HG02938 (cell line): ENCODE results near the gene KCNN2.

ENCODE experiments used
- ATAC-seq: cut with Tn5 transposase; IDR thresholded peaks from one replicate; pipeline ENCODE4 v1.9.1; 2021; ENCODE audit warnings: mild to moderate bottlenecking, moderate library complexity; ENCODE audit not compliant: unreplicated experiment

Gene KCNN2

DNA sequence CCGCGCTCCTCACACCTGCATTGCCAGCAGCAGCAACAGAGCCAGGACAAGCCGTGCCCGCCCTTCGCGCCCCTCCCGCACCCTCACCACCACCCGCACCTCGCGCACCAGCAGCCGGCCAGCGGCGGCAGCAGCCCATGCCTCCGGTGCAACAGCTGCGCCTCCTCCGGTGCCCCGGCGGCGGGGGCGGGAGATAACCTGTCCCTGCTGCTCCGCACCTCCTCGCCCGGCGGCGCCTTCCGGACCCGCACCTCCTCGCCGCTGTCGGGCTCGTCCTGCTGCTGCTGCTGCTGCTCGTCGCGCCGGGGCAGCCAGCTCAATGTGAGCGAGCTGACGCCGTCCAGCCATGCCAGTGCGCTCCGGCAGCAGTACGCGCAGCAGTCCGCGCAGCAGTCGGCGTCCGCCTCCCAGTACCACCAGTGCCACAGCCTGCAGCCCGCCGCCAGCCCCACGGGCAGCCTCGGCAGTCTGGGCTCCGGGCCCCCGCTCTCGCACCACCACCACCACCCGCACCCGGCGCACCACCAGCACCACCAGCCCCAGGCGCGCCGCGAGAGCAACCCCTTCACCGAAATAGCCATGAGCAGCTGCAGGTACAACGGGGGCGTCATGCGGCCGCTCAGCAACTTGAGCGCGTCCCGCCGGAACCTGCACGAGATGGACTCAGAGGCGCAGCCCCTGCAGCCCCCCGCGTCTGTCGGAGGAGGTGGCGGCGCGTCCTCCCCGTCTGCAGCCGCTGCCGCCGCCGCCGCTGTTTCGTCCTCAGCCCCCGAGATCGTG, 517 bp downstream of the KCNN2 start:
- ATAC-seq, result no peak

DNA sequence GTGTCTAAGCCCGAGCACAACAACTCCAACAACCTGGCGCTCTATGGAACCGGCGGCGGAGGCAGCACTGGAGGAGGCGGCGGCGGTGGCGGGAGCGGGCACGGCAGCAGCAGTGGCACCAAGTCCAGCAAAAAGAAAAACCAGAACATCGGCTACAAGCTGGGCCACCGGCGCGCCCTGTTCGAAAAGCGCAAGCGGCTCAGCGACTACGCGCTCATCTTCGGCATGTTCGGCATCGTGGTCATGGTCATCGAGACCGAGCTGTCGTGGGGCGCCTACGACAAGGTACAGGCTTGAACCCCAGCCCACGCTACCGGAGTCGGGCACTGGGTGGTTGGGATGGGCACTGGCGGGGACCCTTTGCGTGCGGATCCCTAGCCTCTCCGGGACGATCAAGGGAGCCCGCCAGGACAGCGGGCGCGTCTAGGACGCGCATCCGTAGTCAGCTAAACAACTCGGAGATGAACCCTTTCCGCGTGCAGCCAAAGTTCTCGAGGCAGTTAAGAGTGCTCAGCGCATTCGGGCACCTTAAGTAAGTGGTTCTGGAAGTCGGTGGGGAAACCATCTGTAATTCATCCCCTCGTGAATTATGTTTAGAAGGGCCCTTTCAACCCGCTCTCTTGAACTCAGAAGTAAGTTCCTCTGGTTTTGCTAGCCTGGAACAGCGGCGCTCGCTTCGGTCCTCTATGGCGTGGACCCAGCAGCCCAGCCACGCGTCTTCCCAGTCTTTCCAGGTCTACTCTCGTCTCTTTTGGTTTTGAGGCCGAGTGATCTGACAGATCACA, 1.3 kb downstream of the KCNN2 start:
- no peak for ATAC-seq

DNA sequence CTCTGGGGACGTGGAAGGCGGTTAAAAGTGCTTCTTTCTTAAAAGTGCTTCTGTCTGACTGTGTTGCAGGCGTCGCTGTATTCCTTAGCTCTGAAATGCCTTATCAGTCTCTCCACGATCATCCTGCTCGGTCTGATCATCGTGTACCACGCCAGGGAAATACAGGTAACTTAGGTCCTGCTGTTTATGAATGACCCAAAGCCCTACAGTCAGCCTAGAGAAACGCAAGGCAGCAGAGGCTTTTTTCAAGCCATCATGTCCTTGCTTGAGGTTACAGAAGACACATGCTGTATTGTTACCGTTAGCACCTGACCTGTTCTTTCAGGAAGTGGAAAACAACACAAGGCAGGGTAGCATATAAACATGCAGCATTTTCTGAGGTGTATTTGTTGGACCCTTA, 2.0 kb downstream of the KCNN2 start:
- ATAC-seq, result no peak

DNA sequence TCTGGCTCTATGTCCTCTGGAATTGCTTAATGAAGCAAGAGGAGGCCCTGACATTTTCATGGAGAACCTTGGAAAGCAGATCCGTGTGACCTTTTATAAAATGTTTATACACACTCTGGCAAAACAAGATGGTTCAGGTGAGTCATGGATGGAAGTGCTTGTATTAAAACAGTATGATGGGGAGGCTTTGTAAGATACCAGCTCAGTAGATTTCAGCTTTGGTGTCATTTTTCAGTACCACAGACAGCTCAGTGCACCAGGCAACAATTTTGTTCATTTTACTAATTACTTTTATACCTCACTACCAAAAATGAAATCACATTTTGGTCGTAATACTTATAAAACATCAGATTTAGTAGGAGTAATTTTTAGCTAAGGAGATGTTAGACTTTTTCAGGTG, 5.2 kb downstream of the KCNN2 start:
- no peak for ATAC-seq

DNA sequence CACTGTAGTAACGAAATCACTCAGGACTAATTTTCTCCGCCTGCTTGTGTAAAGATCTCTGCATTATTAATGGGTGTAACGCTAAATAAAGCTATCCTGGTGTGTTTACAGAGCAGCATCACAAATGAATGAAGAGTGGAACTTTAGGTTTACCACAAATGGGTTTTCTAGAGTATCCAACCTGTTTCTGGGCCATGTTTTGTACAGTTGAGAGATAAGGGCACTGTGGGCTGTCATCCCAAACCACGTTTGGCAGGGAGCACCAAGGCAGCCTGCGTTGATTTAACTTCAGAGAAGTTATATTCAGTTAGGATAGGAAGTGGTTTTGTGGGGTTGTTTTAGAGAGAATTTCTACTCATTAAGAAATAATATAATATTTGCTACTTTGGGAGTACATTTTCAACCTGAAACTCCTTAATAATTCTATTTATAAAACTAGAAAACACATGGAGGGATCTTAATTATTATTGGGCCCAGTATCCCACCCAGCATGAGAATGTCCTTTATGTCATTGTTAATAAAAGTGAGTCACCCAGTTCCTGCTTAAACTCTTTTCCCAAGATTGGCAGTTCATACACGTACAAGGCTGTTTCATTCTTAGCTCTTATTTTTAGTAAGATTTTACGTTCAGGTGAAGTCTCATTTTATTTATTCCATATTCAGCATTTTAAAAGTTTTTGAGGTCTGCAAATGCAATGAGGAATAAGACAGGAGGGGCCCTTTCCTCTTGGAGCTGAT, 8.0 kb downstream of the KCNN2 start:
- ATAC-seq, result no peak

DNA sequence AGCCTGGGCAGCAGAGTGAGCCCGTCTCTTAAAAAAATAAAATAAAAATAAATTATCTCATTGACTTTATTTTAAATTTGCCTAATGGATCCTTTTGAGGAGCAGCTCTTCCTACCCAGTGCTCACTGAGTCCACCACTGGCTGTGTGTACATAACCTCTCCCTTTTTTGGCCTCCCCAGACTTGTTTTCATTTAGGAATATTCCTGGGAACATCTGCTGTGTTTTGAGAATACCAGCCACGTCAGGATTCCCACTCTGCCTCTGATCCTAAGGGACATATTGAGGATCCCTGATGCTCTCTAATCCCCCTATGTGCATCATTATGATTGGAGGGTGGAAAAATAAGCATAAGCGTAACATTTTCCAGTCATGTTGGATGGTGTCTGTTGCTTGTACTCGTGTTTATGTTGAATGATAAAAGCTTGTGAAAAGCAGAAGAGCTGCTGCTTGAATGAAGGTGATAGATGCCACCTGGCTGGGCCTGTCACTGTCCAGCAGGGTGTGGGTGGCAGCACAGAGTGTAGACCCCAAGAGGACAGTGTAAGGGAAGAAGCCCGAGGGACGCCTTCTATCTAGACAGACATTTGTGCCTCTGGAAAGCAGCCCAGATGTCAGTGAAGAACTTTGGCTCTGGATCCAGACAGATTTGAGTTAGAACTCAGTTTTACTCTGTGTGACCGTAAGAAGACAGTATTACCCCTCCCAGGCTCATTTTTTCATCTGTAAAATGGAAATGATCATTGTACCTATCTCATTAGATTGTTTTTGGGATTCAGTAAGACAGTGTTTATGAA, 15.4 kb downstream of the KCNN2 start:
- ATAC-seq, result no peak

DNA sequence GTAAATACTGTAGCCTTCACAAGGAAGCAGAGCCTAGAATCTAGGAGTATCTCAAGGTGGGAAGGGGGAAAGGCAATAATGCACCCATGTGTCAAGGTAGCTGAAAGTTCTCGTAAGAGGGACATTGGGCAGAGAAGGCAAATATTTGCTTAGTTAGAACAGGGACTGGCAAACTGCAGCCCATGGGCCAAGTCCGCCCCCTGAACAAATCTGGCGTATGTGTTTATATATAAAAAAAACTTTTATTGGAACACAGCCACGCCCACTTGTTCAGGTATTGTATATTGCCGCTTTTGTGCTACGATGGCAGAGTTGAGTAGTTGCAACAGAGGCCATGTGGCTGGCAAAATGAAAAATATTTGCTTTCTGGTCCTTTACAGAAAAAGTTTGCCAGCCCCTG, 16.1 kb downstream of the KCNN2 start:
- no peak for ATAC-seq

DNA sequence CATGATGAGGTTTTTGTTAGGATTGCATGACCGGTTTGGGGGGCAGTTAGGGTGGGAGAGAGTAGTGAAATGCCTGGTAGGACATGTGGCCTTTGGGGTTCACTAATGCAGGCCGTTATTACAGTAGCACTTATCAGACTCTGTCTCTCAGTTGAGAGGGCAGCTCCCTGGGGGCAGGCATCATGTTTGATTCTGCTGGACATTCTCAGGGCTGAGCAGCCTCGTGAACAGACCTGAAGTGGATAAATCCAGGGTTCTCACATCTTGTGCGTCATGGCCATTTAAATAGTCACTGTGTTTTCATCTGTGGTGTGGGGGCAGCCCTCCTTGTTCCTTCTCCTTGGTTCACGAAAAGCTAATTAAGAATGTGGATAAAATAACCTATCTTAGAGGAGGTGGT, 18.9 kb downstream of the KCNN2 start:
- no peak for ATAC-seq

DNA sequence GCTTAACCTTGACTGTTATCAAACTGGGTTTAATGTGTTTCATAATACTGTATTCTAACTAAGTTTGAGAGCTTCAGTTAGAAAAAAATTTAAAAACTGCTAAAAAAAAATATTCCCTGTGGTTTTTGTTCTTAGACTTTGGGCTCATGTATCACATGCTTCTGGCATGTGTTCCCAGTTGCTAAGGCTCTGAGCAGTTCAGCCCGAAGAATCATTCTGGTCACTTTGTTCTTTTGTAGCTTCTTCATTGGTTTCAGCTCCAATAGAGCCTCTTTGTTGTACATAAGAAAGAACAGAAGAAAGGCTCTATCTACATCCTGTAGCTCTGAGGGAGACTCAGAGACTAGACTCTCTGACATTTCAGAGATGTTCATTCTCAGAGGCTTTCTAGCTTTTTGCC, 25.6 kb downstream of the KCNN2 start:
- ATAC-seq, result no peak

DNA sequence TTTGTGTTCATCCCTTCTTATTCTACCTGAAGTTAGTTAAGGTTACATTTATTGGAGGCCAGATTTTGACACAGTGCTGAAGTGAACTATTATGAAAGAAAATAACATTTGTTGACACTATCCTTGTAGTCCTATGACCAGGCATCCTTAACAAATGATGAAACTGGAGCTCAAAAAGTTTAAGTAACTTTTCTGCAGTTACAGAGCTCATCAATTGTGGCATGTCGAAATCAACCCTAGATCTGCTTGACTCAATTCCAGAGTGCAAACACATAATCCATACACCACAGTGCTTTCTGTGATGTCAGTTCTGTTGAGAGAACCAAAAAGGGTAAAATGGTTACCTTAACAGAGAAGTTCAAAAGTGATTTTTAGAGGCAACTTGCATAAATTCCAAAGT, 28.6 kb downstream of the KCNN2 start:
- no peak for ATAC-seq

DNA sequence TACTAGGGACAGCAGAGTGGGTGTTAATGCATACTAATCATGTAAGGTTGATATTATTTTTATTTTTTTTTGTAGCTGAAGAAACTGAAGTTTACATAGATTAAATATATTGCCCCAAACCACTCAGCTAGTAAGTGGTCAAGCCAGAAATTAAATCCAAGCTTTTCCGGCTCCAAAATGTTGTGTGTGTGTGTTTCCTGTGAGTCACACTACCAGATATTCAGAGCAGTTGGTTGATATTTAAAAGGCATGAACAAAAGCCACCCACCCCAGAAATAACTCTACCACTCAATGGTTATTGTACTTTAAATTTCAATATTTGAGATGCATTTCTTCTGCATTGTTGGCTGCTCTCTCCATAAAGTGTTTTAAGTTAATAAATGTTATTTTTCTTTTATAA, 29.5 kb downstream of the KCNN2 start:
- ATAC-seq, result no peak

DNA sequence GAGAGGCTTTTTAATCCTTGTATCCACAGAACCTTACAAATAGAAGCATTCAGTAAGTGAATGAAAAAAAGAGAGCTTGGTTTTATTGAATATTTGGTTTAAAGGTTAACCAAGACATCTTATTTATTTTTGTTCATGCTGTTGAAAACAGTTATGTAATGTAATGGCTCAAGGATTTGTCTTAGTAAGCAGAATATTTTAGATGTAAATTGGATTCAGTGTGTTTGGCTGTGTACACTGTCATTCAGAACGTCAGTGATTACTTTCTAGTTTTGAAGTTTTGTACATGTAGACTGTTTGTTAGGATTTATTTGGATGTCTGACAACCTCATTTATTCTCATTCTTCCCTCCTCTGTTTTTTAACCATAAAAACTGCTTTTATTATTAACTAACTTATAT, 31.3 kb downstream of the KCNN2 start:
- no peak for ATAC-seq

DNA sequence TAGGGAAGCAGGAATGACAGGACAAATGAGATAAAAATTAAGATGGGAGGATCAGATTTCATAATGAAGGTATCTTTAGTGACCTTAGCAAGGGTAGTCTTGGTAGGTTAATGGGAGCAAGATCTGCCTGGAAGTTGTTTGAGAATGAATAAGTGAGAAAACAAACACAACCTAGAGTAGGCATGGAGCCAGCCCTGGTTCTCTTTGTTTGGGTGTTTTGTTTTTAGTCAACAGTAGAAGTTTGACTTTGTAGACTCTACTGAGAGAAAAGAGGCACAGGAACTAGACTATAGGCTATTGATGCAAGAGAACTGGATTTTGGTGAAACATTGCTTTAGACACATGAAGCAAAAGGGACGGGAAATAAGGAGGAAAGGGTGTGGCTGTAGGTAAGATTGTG, 40.3 kb downstream of the KCNN2 start:
- ATAC-seq, result no peak

DNA sequence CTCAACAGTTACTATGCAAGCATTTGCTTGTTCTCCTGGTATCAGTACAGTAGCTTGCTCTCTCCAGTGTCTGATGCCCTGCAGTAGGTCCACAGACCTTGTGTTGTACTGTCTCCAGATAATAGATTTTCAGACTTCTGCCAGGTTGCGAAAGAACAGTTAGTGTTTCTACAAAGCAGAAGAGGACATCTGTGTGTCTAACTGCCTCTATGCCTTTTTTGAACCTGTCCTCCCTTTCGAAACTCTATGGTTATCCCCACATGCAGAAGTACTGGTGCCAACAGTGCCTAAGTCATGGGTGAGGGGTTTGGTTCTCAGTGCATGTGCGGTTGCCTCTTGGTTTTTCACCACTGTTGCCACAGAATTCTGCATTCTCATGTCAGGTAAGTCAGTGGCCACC, 45.9 kb downstream of the KCNN2 start:
- no peak for ATAC-seq

DNA sequence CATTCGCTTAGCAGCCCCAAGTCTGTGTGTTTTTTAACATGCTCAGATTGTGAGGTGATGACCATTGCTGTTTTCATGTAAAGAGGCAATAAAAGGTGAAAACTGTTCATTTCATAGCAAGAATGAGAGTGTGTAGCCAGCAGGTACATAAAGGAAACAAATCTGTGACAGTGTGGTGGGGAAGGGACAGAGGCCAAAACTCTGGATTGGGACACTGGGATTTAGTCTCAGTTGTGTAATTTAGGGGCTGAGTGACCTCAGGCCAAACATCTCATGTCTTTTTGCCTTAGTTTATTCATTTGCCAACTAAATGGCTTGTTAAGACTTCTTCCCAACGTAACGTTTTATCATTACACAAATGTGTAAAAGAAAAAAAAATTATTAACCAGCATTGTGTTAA, 47.0 kb downstream of the KCNN2 start:
- no peak for ATAC-seq

DNA sequence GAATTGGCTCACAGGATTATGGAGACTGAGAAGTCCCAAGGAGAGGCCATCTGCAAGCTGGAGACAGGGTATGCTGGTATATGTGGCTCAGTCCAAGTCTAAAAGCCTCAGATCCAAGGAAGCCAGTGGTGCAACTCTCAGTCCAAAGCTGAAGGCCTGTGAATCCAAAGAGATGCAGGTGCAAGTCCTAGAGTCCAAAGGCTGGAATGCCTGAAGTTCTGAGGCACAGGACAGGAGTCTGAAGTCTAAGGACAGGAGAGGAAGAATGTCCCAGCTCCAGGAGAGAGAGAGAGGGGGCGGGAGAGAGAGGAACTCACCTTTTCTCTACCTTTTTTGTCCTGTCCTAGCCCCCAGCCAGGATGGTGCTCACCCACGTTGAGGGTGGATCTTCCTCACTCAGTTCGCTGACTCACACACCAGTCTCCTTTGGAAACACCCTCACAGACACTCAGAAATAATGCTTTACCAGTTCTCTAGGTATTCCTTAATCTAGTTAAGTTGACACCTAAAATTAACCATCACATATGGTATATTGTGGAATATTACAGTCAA, 49.6 kb downstream of the KCNN2 start:
- ATAC-seq, result no peak

DNA sequence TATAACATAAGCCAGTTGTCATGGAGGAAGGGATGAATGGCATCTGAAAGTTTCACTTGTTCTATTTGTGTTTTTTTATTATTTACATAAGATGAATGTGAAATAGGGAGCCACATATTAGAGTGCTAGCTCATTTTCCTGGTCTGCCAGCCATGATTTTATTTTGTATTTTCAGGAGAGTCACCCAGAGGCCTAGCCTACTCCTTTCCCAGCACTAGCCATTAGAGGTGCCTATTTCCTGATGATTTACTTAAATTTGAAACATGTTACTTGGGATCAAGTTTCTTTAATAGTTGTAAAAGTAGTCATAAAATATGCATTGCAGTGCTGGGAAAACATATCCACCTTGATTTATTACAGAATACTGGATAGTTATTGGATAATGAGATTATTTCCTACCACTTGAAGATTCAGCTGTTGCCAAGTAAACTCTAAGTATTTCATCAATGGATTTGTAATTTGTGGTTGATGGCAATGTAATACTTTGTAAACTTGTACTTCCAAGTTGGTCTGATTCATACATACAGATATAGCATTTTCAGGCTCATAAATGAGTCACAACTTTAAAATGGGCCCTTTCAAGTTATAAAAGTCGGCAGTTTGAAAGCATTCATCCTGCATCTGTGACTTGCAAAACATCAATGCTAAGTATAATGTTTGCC, 50.8 kb downstream of the KCNN2 start:
- ATAC-seq, result no peak

DNA sequence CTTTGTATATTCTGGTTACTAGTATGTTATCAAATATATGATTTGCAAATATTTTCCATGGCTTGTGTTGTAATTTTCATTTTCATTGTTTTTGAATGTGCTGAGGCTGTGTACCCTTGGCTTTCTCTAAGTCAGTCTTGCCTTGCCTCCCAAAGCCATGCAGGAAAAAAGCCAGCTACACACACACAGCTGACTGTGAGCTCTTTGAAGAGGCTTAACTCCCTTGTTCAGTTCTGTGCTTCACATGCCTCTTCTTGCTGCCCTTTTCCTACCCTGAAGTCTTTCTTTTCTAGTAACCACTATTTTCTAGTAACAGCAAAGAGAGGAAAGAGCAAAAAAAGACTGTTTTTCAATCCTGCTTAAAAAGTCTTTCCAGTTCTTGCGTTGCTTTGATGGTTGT, 53.9 kb downstream of the KCNN2 start:
- ATAC-seq, result no peak

DNA sequence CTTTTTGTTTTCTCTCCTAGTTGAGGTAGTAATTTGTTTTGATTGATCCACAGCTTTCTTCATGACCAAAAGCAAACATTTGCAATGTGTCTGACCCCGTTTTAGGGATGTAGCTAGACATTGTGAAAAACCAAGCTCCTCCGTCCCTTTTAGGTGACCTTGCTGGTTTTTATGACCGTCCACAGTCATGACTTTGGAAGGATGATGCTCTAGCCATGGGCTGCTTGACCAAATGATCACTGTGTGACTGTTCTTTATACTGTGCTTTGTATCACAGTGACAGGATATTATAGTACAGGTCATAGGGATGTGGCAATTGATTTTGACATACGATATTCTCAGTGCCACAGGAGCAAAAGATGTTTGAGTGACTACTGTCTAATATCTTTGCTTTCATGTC, 54.4 kb downstream of the KCNN2 start:
- ATAC-seq, result no peak

DNA sequence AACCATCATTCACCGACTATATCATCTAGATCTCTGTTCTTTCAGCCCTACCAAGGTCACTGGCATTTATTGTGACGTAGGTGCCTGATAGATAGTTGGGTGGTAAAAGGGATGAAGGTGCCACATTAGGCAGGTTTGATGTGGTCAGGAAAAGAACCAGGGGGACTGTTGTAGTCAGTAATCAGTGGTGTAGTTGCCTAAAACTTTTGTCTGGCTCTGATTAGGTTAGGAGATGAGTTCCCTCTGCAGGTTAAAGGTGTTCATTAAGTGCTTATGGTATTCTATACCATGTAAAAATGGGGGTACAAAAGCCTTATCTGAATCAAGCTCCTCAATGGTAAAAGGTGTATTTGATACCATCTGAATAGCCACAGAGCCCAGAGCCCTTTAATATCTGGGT, 55.6 kb downstream of the KCNN2 start:
- ATAC-seq, result no peak
